Activated T-helper 1 cell treated with Interleukin-2 at 50 U/mL for 16 hours (primary cell): ENCODE data around the gene P2RX7.
A peak's percentile ranks its signal among the peaks of the same experiment; 100 is the strongest.

Experiments
- DNase-seq: peaks from one replicate; pipeline ENCODE4 v3.0.0-alpha.2; 2020; ENCODE audit warnings: low read depth

P2RX7 gene

GRCh38 chr12:121132601-121133481 lies at the start of gene P2RX7:
Gene P2RX7, plus strand, starts transcription at chr12:121132876. Its CDS starts 95 bp downstream, at chr12:121132971.
- DNase-seq: peak; percentile 17

- DNase-seq: no peak
These were observed 48.4 kb upstream of the P2RX7 start for GRCh38 chr12:121084229-121084628.

- DNase-seq: no peak
These were observed 47.6 kb upstream of the P2RX7 start for GRCh38 chr12:121085069-121085468.

- no peak for DNase-seq
These were observed 46.9 kb upstream of the P2RX7 start for GRCh38 chr12:121085506-121086353.

- DNase-seq: no peak
These were observed 45.8 kb upstream of the P2RX7 start for GRCh38 chr12:121086781-121087295.

- no peak for DNase-seq
These were observed 45.0 kb upstream of the P2RX7 start for GRCh38 chr12:121087467-121088194.

- no peak for DNase-seq
These were observed 44.5 kb upstream of the P2RX7 start for GRCh38 chr12:121088195-121088585.

- DNase-seq: no peak
These were observed 43.5 kb upstream of the P2RX7 start for GRCh38 chr12:121089031-121089812.

GRCh38 chr12:121089813-121090430 lies 42.8 kb upstream of the P2RX7 start:
- no peak for DNase-seq

- no peak for DNase-seq
These were observed 41.8 kb upstream of the P2RX7 start for GRCh38 chr12:121090586-121091514.

GRCh38 chr12:121092034-121092433 lies 40.6 kb upstream of the P2RX7 start:
- DNase-seq: no peak

GRCh38 chr12:121093487-121093891 lies 39.2 kb upstream of the P2RX7 start:
- no peak for DNase-seq

- DNase-seq: peak; percentile 67
These were observed 37.0 kb upstream of the P2RX7 start for GRCh38 chr12:121095544-121096198.

GRCh38 chr12:121096199-121096798 lies 36.4 kb upstream of the P2RX7 start:
- no peak for DNase-seq

GRCh38 chr12:121099779-121100178 lies 32.9 kb upstream of the P2RX7 start:
- DNase-seq: no peak

GRCh38 chr12:121102307-121102706 lies 30.4 kb upstream of the P2RX7 start:
- DNase-seq: no peak

GRCh38 chr12:121107681-121108080 lies 25.0 kb upstream of the P2RX7 start:
- DNase-seq: no peak

GRCh38 chr12:121108492-121108891 lies 24.2 kb upstream of the P2RX7 start:
- no peak for DNase-seq
